AG08396 (cell line): Measurements from ENCODE around the gene HLA-B.
"Not testable (repeated sequence)": the region's sequence is repeated elsewhere in the genome, so short reads cannot be mapped to it uniquely, and the experiment has no call there.

Experiments
- DNase-seq: peaks from one replicate; pipeline ENCODE4 v3.0.0; 2012; ENCODE audit warnings: low spot score, mixed read lengths

HLA-B gene

GRCh38 chr6:31383149-31383548 lies 26.2 kb upstream of the HLA-B start:
- no peak for DNase-seq

DNA sequence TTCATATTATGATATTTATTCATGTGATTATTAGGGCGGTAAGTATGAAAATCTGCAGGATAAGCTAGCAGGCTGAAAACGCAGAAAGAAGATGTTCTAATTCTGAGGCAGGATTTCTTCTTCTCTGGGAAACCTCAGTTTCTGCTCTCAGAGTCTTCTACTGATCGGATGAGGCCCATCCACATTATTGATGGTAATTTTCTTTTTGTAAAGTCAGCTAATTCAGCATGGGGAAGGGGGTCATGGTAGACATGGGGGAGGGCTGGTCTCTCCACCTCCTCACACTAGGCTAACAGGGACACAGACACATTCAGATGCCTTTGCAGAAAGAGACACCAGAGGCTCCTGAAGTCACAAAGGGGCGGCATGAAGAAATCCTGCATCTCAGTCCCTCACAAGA lies 24.7 kb upstream of the HLA-B start:
- DNase-seq: no peak

DNA sequence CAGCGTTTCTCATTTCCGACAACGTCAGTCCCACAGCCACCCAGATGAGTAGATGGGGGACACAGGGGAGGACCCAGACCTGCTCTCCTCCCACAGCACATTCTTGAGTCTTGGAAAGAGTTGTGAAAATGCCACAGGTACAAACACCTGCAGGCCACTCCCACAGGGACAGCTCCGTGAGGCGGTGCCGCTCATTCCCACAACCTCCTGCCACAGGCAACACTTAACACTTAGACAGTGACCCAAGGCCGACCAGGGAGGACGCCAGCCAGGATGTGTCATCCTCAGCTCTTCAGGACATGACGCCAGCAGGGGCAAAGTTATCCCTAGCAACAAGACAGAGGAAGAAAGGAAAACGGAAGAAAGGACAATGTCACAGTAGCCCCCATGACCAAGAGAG lies 22.9 kb upstream of the HLA-B start:
- no peak for DNase-seq

GRCh38 chr6:31378721-31379103 lies 21.7 kb upstream of the HLA-B start:
- no peak for DNase-seq

DNA sequence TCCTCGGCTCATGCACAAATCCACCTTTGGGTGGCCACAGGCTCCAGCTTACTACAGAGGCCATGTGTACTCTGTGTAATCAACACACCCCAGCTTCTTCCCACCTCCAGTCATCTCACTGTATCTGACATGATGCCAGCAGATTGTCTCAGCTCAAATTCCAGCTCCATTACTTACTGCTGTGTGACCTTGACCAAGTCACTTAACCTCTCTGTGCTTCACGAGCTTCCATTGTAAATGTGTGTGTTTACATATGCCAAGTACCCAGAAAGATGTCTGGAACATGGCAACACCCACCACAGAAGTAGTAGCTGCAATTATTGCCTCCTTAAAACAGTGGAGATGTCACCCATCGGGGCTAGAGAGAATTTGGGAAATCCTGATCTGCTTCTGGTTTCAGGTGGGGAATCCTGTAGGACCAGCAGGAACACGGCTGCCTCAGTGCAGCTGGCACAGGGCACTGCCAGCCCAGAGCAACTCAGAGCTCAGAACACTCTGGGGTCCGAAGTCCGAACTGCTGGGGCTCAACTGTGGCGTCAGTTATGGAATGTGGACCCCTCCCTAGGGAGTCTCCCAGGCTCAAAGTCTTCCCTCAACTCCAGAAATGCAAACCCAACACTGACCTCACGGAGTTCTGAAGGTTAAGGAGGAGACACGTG lies 21.2 kb upstream of the HLA-B start:
- no peak for DNase-seq

DNA sequence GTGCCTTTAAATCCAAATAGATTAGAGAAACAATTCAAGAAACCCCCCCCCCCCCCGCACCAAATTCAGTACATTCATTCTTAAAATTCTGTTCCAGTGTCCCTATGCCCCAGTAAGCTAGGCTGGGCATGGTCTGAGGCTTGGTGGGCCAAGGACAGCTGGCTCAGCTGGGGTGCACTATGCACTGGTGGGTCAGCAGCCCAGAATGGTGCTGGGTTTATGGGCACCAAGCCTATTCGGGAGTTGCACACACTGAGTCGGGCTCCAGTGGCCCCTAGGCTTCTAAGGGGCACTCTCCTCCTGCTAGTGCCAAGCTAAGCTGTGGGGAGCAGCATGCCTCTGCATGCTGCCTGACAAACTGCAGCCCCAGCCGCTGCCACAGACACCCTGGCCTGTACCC lies 20.1 kb upstream of the HLA-B start:
- DNase-seq: no peak

- no peak for DNase-seq
Observed at GRCh38 chr6:31375699-31376098, 18.7 kb upstream of the HLA-B start.

- not testable (repeated sequence) for DNase-seq
Observed at GRCh38 chr6:31374118-31374517, 17.1 kb upstream of the HLA-B start.

DNA sequence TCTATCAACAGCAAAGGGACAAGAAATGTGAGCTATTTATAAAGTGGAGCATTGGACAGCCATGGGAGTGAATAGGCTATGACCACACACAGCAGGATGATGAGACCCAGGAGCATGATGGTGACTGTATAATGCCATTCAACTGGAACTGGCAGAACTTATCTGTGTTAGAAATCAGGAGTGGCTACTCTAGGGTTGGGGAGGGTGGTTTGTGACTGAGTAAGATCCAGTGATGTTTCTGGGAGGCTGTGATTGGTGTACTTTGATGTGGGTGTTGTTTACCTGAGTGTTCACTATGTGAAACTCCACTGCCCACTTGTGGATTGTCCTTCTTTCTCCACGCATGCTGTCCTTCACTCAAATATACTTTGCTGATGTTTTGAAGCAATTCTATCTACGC lies 11.5 kb upstream of the HLA-B start:
- DNase-seq: no peak

DNA sequence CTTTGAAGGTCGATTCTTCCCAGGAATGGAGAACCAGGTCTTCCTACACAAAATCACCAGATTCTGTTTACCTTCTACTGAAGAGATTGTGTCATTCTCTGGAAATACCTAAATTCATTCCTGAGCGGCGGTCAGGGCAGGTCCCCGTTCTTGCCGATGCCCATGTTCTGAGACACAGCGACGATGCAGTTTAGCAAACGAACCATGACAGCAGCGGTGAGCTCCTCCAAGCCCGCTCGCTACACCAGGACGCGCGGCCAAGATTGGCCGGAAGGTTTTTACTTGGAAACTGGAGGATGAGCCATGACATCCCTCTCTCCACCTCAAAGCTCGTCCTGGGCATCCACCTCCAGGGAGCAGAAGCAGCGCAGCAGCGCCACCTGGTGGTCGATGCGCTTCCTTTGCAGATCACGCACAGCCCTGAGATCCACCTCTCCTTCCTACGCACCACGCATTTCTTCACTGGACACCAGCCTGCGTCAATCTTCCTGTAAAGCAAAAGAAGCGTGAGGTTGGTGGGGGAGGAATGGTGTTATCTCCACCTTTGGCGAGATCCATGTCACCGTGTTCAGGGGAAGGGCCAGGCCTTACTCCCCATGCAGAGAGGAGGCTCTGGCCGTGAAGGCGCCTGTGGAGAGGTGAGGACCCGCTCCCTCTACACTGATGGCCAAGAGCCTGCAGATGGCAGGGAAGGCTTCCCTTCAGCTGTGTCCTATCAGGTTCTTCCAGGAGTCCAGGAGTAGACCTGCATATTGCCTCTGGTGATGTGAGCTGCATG lies 9.9 kb upstream of the HLA-B start:
- peak; percentile 85 for DNase-seq

- no peak for DNase-seq
Observed at GRCh38 chr6:31365864-31366263, 8.9 kb upstream of the HLA-B start.

DNA sequence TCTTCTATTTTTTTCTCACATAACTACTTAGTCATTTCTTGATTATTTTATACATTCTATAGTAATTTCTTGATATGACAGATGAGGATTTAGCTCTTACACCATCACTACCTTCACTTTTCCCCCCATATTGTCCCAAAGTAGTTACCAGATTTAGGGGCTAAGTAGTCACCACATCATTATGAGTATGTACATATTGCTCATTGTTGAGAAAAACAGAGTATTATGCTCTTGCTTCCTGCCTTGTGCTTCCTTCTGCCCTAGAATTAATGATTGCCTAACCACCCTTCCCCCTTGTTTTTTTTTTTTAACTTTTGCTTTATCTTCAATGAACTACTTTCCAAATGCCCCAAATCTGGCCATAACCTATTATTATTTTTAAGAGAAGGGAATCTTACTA lies 6.8 kb upstream of the HLA-B start:
- DNase-seq: no peak

GRCh38 chr6:31362751-31363150 lies 5.8 kb upstream of the HLA-B start:
- no peak for DNase-seq

- DNase-seq: no peak
Observed at GRCh38 chr6:31359581-31359980, 2.6 kb upstream of the HLA-B start.

DNA sequence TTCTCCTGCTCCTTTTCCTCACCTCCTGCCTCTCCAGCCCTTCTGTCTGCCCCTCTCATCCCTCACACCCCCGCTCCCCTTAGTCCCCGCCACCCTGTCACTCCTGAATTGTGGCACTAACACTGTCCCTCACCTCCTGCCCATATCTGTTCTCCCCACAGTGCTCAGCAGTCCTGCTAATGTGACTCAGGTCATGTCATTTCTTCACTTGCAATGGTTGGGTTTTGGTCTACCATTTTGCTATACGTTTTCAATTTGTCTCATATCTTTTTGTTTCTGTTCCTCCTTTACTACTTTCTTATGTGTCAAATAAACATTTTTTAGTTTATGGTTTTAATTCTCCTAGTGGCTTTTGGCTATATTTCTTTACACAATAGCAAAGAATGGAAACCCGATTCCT lies 1.3 kb upstream of the HLA-B start:
- no peak for DNase-seq

DNA sequence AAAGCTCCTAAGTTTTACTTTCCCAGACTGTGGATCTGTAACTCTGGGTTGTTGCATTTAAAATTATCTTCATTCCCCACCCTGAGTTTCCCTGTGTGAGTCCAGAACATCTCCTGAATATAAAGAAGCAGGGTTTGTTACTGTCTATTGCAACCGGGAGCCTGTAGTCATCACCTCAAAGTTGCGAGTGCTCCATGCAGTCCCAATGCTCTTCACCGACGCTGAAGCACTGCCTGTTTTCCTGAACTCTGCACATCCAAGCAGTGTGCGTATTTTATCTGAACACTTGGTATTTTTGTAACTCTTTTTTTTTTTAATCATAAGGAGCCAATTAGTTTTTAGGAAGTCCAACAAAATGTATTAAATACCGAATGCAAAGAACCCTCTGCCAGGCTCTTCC lies 907 bp upstream of the HLA-B start:
- no peak for DNase-seq

GRCh38 chr6:31356216-31356945 lies 598 bp downstream of the HLA-B start:
- DNase-seq: peak; percentile 24

DNA sequence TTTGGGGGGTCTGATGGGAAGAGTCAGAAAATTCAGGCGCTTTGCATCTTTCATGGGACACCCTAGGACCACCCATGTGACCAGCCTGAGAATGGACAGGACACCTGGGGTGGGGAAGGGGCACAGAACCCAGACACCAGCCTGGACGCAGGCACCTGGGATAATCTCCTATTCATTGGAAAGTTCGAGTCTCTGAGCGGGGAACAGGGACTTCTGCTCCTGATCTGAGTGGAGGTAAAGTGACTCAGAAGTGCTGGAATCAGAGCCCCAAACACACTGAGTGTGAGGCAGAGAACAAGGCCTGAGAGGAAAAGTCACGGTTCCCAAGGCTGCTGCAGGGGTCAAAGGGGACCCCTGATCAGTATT lies 1.4 kb downstream of the HLA-B start:
- no peak for DNase-seq

DNA sequence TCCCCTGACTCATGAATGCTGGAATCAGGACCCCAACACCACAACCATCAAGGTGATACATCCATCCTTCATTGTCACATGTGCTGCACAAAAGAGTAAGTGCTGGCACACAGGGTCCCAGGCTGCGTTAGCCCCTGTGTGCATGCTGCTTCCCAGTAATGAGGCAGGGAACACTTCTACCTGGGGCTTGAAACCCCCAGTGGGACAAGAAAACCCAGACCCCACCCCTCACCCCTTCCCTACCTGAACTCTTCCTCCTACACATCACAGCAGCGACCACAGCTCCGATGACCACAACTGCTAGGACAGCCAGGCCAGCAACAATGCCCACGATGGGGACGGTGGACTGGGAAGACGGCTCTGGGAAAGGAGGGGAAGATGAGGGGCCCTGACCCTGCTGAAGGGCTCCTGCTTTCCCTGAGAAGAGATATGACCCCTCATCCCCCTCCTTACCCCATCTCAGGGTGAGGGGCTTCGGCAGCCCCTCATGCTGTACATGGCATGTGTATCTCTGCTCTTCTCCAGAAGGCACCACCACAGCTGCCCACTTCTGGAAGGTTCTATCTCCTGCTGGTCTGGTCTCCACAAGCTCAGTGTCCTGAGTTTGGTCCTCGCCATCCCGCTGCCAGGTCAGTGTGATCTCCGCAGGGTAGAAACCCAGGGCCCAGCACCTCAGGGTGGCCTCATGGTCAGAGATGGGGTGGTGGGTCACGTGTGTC lies 2.0 kb downstream of the HLA-B start:
- no peak for DNase-seq

DNA sequence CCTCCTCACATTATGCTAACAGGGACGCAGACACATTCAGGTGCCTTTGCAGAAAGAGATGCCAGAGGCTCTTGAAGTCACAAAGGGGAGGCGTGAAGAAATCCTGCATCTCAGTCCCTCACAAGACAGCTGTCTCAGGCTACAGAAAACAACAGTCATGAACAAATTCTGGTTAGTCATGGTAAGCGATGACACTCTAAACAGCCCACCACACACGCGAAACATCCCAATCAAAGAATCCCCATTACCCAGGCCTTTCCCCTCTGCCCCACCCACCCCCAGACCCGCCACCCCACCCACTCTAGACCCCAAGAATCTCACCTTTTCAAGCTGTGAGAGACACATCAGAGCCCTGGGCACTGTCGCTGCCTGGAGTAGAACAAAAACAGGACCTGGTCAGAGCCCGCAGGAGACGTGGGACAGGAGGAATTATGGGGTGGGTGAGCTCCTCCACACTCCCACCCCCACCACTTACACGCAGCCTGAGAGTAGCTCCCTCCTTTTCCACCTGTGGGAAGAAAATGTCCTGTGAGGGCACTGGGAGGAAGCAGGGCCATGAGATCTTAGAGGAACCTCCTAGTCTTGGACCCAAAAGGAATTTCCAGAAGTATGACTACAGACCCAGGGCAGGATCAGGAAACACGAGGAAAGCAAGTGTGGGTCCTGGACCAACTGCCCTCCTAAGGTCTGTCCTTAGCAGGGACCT lies 2.7 kb downstream of the HLA-B start:
- no peak for DNase-seq

GRCh38 chr6:31353384-31353945 lies 3.5 kb downstream of the HLA-B start:
- DNase-seq: no peak
